WTC11 (cell line): Measurements from ENCODE around the gene SDCCAG8.

Experiments
- ESRRA ChIP-seq: sonication (generic); formaldehyde crosslinking; IDR thresholded peaks from 2 replicates; pipeline ENCODE4 v1.8.1; 2022; ENCODE audit warnings: mild to moderate bottlenecking, missing genetic modification reagents, borderline replicate concordance
- SMAD3 ChIP-seq: sonication (generic); formaldehyde crosslinking; IDR thresholded peaks from 2 replicates; pipeline ENCODE4 v1.8.0; 2022; ENCODE audit warnings: missing genetic modification reagents, mild to moderate bottlenecking, borderline replicate concordance
- TF ChIP-seq, protein P1 (sequence below): fragments of 200-600 bp; IDR thresholded peaks from 2 replicates; pipeline ENCODE4 v1.8.0; 2022; ENCODE audit warnings: antibody characterized with exemption

DNA sequence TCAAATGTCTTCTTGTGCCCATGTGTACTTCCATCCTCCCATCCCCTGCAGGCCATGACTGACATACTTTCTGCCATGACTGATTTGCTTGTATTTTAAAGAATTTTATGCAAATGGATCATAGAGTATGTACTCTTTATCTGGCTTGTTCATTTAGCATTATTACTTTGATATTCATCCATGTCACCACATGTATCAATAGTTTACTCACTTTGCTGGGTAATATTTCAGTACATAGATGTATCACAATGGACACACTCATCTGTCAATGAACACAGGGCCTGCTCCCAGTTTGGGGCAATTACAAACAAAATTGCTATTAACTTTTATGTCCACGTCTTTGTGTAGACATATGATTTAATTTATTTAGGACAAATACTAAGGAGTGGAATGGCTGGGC, 259.1 kb downstream of the SDCCAG8 start:
- no peak for TF ChIP-seq SMAD3 (CRISPR knock-in tag)
- no peak for TF ChIP-seq ESRRA
- TF ChIP-seq, protein P1, sequence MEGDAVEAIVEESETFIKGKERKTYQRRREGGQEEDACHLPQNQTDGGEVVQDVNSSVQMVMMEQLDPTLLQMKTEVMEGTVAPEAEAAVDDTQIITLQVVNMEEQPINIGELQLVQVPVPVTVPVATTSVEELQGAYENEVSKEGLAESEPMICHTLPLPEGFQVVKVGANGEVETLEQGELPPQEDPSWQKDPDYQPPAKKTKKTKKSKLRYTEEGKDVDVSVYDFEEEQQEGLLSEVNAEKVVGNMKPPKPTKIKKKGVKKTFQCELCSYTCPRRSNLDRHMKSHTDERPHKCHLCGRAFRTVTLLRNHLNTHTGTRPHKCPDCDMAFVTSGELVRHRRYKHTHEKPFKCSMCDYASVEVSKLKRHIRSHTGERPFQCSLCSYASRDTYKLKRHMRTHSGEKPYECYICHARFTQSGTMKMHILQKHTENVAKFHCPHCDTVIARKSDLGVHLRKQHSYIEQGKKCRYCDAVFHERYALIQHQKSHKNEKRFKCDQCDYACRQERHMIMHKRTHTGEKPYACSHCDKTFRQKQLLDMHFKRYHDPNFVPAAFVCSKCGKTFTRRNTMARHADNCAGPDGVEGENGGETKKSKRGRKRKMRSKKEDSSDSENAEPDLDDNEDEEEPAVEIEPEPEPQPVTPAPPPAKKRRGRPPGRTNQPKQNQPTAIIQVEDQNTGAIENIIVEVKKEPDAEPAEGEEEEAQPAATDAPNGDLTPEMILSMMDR = no peak
